Measurements from ENCODE around the gene IL9R.

IL9R gene

GRCh38 chrX:156001667-156002021, 4.1 kb downstream of the IL9R start:
- H3K4me1 ChIP-seq (ENCODE audit: low read length) = no peaks in the 10 kb centered on the region
- H3K4me2 ChIP-seq (ENCODE audit: low read length) = no peak overlapping the region
- no peak overlapping the region for H3K9ac ChIP-seq (ENCODE audit: low read length)
- H4K20me1 ChIP-seq (ENCODE audit: insufficient read depth, low read length) = no peaks in the 10 kb centered on the region
- no peak overlapping the region for H2AFZ ChIP-seq (ENCODE audit: low read depth, low read length)
- no peaks in the 10 kb centered on the region for H3K9me3 ChIP-seq (ENCODE audit: insufficient read depth, low read length)
- H3K27ac ChIP-seq (ENCODE audit: low read length) = no peak overlapping the region
- TF ChIP-seq, protein P1, sequence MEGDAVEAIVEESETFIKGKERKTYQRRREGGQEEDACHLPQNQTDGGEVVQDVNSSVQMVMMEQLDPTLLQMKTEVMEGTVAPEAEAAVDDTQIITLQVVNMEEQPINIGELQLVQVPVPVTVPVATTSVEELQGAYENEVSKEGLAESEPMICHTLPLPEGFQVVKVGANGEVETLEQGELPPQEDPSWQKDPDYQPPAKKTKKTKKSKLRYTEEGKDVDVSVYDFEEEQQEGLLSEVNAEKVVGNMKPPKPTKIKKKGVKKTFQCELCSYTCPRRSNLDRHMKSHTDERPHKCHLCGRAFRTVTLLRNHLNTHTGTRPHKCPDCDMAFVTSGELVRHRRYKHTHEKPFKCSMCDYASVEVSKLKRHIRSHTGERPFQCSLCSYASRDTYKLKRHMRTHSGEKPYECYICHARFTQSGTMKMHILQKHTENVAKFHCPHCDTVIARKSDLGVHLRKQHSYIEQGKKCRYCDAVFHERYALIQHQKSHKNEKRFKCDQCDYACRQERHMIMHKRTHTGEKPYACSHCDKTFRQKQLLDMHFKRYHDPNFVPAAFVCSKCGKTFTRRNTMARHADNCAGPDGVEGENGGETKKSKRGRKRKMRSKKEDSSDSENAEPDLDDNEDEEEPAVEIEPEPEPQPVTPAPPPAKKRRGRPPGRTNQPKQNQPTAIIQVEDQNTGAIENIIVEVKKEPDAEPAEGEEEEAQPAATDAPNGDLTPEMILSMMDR (IDR thresholded peaks at IDR 0.05; ENCODE audit: low read depth, low read length) = no peak
- H3K27me3 ChIP-seq (ENCODE audit: low read depth, low read length) = no peaks in the 10 kb centered on the region
- no peaks in the 10 kb centered on the region for H3K79me2 ChIP-seq (ENCODE audit: low read length)
- no peak overlapping the region for H3K4me3 ChIP-seq (ENCODE audit: low read length)
- H3K36me3 ChIP-seq (replicated peaks; ENCODE audit: low read depth, low read length) = no peaks in the 10 kb centered on the region

DNA sequence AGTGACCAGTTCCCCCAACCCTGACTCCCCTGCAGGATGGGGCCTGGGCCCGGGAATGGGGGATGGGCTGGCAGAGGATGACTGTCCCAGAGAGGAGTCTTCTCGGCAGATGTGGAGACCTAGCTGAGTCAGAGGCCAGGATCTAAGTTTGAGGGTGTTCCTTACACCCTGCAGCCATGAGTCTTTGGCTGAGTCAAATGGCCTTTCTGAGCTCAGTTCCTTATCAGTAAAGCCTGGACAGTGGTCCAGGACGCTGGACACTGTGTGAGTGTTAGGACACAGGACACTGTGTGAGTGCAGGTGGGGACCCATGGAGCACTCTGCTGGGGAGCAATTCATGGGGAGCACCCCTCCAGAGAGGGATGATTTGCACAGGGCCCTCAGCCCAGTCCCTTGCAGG, 5.0 kb downstream of the IL9R start:
- Histone ChIP-seq H3K9me3 (ENCODE audit: insufficient read depth, low read length) (no peaks in the 10 kb centered on the region), H3K27ac (ENCODE audit: low read length) (no peak overlapping the region), H3K9ac (ENCODE audit: low read length) (no peak overlapping the region), H3K27me3 (ENCODE audit: low read depth, low read length) (no peaks in the 10 kb centered on the region), H3K4me3 (ENCODE audit: low read length) (no peak overlapping the region), H3K4me1 (ENCODE audit: low read length) (no peaks in the 10 kb centered on the region), H4K20me1 (ENCODE audit: insufficient read depth, low read length) (no peaks in the 10 kb centered on the region), H3K36me3 (replicated peaks; ENCODE audit: low read depth, low read length) (no peaks in the 10 kb centered on the region), H3K4me2 (ENCODE audit: low read length) (no peak overlapping the region), H3K79me2 (ENCODE audit: low read length) (no peaks in the 10 kb centered on the region), H2AFZ (ENCODE audit: low read depth, low read length) (no peak overlapping the region)
- TF ChIP-seq EZH2phosphoT487 (IDR thresholded peaks at IDR 0.05; ENCODE audit: low read depth) = no peak
- TF ChIP-seq, protein P1 (IDR thresholded peaks at IDR 0.05; ENCODE audit: low read depth, low read length) = no peak

DNA sequence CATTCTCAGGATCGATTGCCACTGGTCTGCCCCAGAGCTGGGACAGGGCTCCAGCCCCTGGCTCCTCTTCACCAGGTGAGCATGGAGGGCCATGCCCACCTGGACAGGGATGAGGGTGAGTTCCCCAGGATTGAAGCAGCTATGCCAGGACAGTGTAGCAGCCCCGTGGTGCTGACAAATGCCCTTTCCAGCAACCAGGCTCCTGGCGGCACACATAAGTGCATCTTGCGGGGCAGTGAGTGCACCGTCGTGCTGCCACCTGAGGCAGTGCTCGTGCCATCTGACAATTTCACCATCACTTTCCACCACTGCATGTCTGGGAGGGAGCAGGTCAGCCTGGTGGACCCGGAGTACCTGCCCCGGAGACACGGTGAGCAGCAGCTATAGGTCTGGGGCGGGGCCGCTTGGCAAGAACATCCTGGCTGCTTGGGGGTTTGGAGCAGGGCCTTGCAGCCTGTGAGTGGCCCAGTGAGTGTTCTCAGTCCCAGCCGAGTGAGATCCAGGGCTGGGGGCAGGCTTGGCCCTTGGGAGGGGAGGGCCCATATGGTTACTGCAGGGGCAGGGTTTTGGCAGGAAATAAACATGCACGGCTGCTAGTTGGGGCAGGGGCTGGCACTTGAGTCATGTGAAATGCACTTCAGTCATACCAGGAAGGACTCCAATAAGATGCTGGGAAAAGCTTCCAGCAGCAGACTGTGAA, 6.1 kb downstream of the IL9R start:
- TF ChIP-seq, protein P1 (IDR thresholded peaks at IDR 0.05; ENCODE audit: low read depth, low read length) = no peak
- H3K4me3 ChIP-seq (ENCODE audit: low read length) = no peak overlapping the region

GRCh38 chrX:156004256-156004655, 6.8 kb downstream of the IL9R start:
- Histone ChIP-seq H3K9ac (ENCODE audit: low read length) (no peak overlapping the region), H2AFZ (ENCODE audit: low read depth, low read length) (no peak overlapping the region), H3K27ac (ENCODE audit: low read length) (no peak overlapping the region), H3K4me3 (ENCODE audit: low read length) (no peak overlapping the region), H3K4me1 (ENCODE audit: low read length) (no peaks in the 10 kb centered on the region), H3K36me3 (replicated peaks; ENCODE audit: low read depth, low read length) (no peaks in the 10 kb centered on the region), H3K9me3 (ENCODE audit: insufficient read depth, low read length) (no peaks in the 10 kb centered on the region), H4K20me1 (ENCODE audit: insufficient read depth, low read length) (no peaks in the 10 kb centered on the region), H3K79me2 (ENCODE audit: low read length) (no peaks in the 10 kb centered on the region), H3K4me2 (ENCODE audit: low read length) (no peak overlapping the region), H3K27me3 (ENCODE audit: low read depth, low read length) (no peaks in the 10 kb centered on the region)
- TF ChIP-seq, protein P1 (IDR thresholded peaks at IDR 0.05; ENCODE audit: low read depth, low read length) = no peak
- no peak for TF ChIP-seq EZH2phosphoT487 (IDR thresholded peaks at IDR 0.05; ENCODE audit: low read depth)

More for the DNA sequence above, 6.1 kb downstream of the IL9R start:
- no peak overlapping the region for H3K4me2 ChIP-seq (ENCODE audit: low read length)
- no peak overlapping the region for H2AFZ ChIP-seq (ENCODE audit: low read depth, low read length)
- H3K4me1 ChIP-seq (ENCODE audit: low read length) = no peaks in the 10 kb centered on the region
- H3K27ac ChIP-seq (ENCODE audit: low read length) = no peak overlapping the region
- no peaks in the 10 kb centered on the region for H3K27me3 ChIP-seq (ENCODE audit: low read depth, low read length)
- H3K9me3 ChIP-seq (ENCODE audit: insufficient read depth, low read length) = no peaks in the 10 kb centered on the region
- H4K20me1 ChIP-seq (ENCODE audit: insufficient read depth, low read length) = no peaks in the 10 kb centered on the region
- H3K36me3 ChIP-seq (replicated peaks; ENCODE audit: low read depth, low read length) = no peaks in the 10 kb centered on the region
- no peak overlapping the region for H3K9ac ChIP-seq (ENCODE audit: low read length)
- no peaks in the 10 kb centered on the region for H3K79me2 ChIP-seq (ENCODE audit: low read length)

Data from OCI-LY3 (cell line).